ENCODE data around the gene CDK5. TPM values are rescaled to one million over a fixed set of nuclear protein-coding genes. Genes with fewer than 3 reads are reported as not detected.
A peak's percentile ranks its signal among the peaks of the same experiment; 100 is the strongest.

Gene CDK5
- total RNA-seq, 1 experiment from 2014 or later = 12.2 TPM

- H3K36me3 Mint-ChIP-seq (ENCODE audit: insufficient read depth, unreplicated experiment) = no peaks in the 10 kb centered on the region
- peak overlapping the region; percentile 39 for H3K27ac Mint-ChIP-seq (ENCODE audit: low read depth, unreplicated experiment)
- H3K4me1 Mint-ChIP-seq (ENCODE audit: insufficient read depth, unreplicated experiment) = peaks cover 32% of the 10 kb centered on the region
- H3K4me3 Mint-ChIP-seq (ENCODE audit: unreplicated experiment) = no peak overlapping the region
- intact Hi-C loops (cut with micrococcal nuclease) = no loop called here
- no TSS peak for BruUV-seq (replicated peaks)
- CTCF ChIA-PET = interaction anchor here (0.5 to 1.6 kb wide), 9 partner anchors 10 to 1939 kb away, joined by 3 to 9 read pairs (median 3); no protein-coding TSS in a partner anchor
- POLR2A ChIA-PET = no interaction called here
- H3K9me3 Mint-ChIP-seq (ENCODE audit: unreplicated experiment) = no peaks in the 10 kb centered on the region
- no peaks in the 10 kb centered on the region for H3K27me3 Mint-ChIP-seq (ENCODE audit: insufficient read depth, unreplicated experiment)
- TF ChIP-seq CTCF (IDR thresholded peaks at IDR 0.05; ENCODE audit: unreplicated experiment) = no peak
- DNase-seq (ENCODE audit: unreplicated experiment) = no peak
Observed at GRCh38 chr7:151011097-151011409, 46.6 kb downstream of the CDK5 start.

GRCh38 chr7:151010307-151011096 is 47.2 kb downstream of the CDK5 start:
- intact Hi-C loops (cut with micrococcal nuclease) = no loop called here
- POLR2A ChIA-PET = no interaction called here
- Mint-ChIP-seq H3K27ac (ENCODE audit: low read depth, unreplicated experiment) (peak overlapping the region; percentile 39), H3K36me3 (ENCODE audit: insufficient read depth, unreplicated experiment) (no peaks in the 10 kb centered on the region), H3K4me1 (ENCODE audit: insufficient read depth, unreplicated experiment) (peaks cover 30% of the 10 kb centered on the region), H3K9me3 (ENCODE audit: unreplicated experiment) (no peaks in the 10 kb centered on the region), H3K27me3 (ENCODE audit: insufficient read depth, unreplicated experiment) (no peaks in the 10 kb centered on the region), H3K4me3 (ENCODE audit: unreplicated experiment) (no peak overlapping the region)
- no peak for DNase-seq (ENCODE audit: unreplicated experiment)
- CTCF ChIA-PET = interaction anchor here (0.5 to 2.1 kb wide), 12 partner anchors 8 to 132 kb away, joined by 3 to 13 read pairs (median 3); no protein-coding TSS in a partner anchor
- TF ChIP-seq CTCF (IDR thresholded peaks at IDR 0.05; ENCODE audit: unreplicated experiment) = no peak
- no TSS peak for BruUV-seq (replicated peaks)

- no TSS peak for BruUV-seq (replicated peaks)
Observed at GRCh38 chr7:151010037-151010306, 47.7 kb downstream of the CDK5 start.

More at GRCh38 chr7:151010037-151010306, 47.7 kb downstream of the CDK5 start:
- CTCF ChIA-PET = interaction anchor here (0.5 to 2.1 kb wide), 5 partner anchors 9 to 101 kb away, joined by 3 to 13 read pairs (median 3); no protein-coding TSS in a partner anchor
- Mint-ChIP-seq H3K36me3 (ENCODE audit: insufficient read depth, unreplicated experiment) (no peaks in the 10 kb centered on the region), H3K27ac (ENCODE audit: low read depth, unreplicated experiment) (no peak overlapping the region), H3K27me3 (ENCODE audit: insufficient read depth, unreplicated experiment) (peaks cover under 1% of the 10 kb centered on the region), H3K4me3 (ENCODE audit: unreplicated experiment) (no peak overlapping the region), H3K4me1 (ENCODE audit: insufficient read depth, unreplicated experiment) (peaks cover 24% of the 10 kb centered on the region), H3K9me3 (ENCODE audit: unreplicated experiment) (no peaks in the 10 kb centered on the region)
- no peak for TF ChIP-seq CTCF (IDR thresholded peaks at IDR 0.05; ENCODE audit: unreplicated experiment)
- DNase-seq (ENCODE audit: unreplicated experiment) = no peak
- intact Hi-C loops (cut with micrococcal nuclease) = no loop called here
- POLR2A ChIA-PET = no interaction called here

All from MCF 10A (cell line).